ENCODE measurements around the gene EML5. TPM values are rescaled to one million over a fixed set of nuclear protein-coding genes. Genes with fewer than 3 reads are reported as not detected.

The EML5 gene
- total and polyA plus RNA-seq, 8 donors: 0.65 to 2.0 (median 1.3) TPM

GRCh38 chr14:88746052-88746451, 46.7 kb downstream of the EML5 start:
- DNase-seq (no peak), ATAC-seq (no peak), FAIRE-seq (peak; percentile 5)
- no peaks in the 10 kb centered on the region for H3K9me3 ChIP-seq
- 42 to 48% methylated on average over 1 of the region's 1 CpG for WGBS, 2 donors
- intact Hi-C loops (cut with DNase I): no loop called here
- no peaks in the 10 kb centered on the region for H3K27me3 ChIP-seq
- H3K36me3 ChIP-seq: no peaks in the 10 kb centered on the region
- peaks cover 0 to 3% (median 0%) of the 10 kb centered on the region in 3 donors for H3K4me1 ChIP-seq
- no peak overlapping the region for H3K27ac ChIP-seq
- no peak overlapping the region for H3K4me3 ChIP-seq
- no peak for TF ChIP-seq CTCF (IDR thresholded peaks at IDR 0.05)

- FAIRE-seq (no peak), ATAC-seq (no peak), DNase-seq (peak in 1 of 6 donors; percentile 34)
- Histone ChIP-seq H3K36me3 (no peaks in the 10 kb centered on the region), H3K4me1 (no peaks in the 10 kb centered on the region), H3K9me3 (no peaks in the 10 kb centered on the region), H3K27ac (no peak overlapping the region), H3K27me3 (no peaks in the 10 kb centered on the region), H3K4me3 (no peak overlapping the region)
- intact Hi-C loops (cut with DNase I): no loop called here
- 94 to 97% methylated on average over 9 of the region's 9 CpGs for WGBS, 2 donors
- no peak for TF ChIP-seq CTCF (IDR thresholded peaks at IDR 0.05)
These were observed 55.5 kb downstream of the EML5 start for GRCh38 chr14:88737245-88737644.

DNA sequence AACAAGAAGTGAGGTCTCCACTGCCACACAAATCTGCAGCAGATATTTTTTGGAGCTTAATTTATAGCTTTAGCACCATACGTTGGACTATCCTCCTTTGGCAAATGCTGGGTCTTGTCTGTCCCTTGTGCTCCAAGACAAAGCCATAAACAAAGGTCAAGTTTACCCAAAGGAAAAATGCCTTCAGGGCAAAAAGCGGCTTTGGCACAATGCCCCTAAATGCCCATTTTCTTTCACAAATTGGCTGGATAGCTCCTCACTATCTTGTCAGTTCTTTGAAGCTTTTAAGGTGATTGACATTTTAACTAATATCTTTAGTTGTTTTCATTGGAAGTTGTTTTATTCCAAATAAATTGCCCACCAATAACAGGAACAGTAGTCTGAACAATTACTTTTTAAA, 59.6 kb downstream of the EML5 start:
- H3K9me3 ChIP-seq: no peaks in the 10 kb centered on the region
- no peaks in the 10 kb centered on the region for H3K4me1 ChIP-seq
- no peak overlapping the region for H3K27ac ChIP-seq
- H3K4me3 ChIP-seq: no peak overlapping the region
- ATAC-seq: no peak
- H3K27me3 ChIP-seq: no peaks in the 10 kb centered on the region
- no peak for TF ChIP-seq CTCF (IDR thresholded peaks at IDR 0.05)
- intact Hi-C loops (cut with DNase I): no loop called here
- no peak for DNase-seq
- no peaks in the 10 kb centered on the region for H3K36me3 ChIP-seq
- 82 to 95% methylated on average over 2 of the region's 2 CpGs for WGBS, 2 donors
- FAIRE-seq: no peak

- no peak for DNase-seq
- TF ChIP-seq CTCF (IDR thresholded peaks at IDR 0.05): no peak
- Histone ChIP-seq H3K9me3 (no peaks in the 10 kb centered on the region), H3K36me3 (no peaks in the 10 kb centered on the region), H3K27me3 (no peaks in the 10 kb centered on the region), H3K4me3 (no peak overlapping the region), H3K27ac (no peak overlapping the region), H3K4me1 (no peaks in the 10 kb centered on the region)
- intact Hi-C loops (cut with DNase I): no loop called here
- FAIRE-seq: no peak
- ATAC-seq: no peak
These were observed 63.6 kb downstream of the EML5 start for GRCh38 chr14:88729159-88729558.

DNA sequence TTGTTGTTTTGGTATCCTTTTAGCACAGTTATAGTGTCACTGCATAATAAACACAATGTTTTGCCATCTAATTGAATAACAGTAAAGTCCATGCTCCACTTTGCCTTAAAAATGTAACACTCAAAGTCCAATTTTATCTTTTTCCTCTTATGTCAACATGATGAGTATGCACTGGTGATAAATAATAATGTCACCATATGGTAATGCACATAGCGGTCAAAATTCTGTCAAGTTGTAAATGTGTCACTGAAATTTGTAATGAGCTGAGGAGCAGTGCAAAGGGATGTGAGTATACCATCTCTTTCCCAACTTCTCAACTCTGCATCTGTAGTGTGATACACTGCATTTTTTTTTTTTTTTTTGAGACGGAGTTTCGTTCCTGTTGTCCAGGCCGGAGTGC, 65.7 kb downstream of the EML5 start:
- DNase-seq: no peak
- H3K4me3 ChIP-seq: no peak overlapping the region
- H3K27ac ChIP-seq: no peak overlapping the region
- no peaks in the 10 kb centered on the region for H3K9me3 ChIP-seq
- intact Hi-C loops (cut with DNase I): no loop called here
- TF ChIP-seq CTCF (IDR thresholded peaks at IDR 0.05): no peak
- FAIRE-seq: no peak
- ATAC-seq: no peak
- 89 to 94% methylated on average over 4 of the region's 4 CpGs for WGBS, 2 donors
- H3K27me3 ChIP-seq: no peaks in the 10 kb centered on the region
- no peaks in the 10 kb centered on the region for H3K36me3 ChIP-seq
- H3K4me1 ChIP-seq: no peaks in the 10 kb centered on the region

Measured in pancreas (tissue), 10 donors.